Ovary (tissue), 3 donors: Measurements from ENCODE around the gene ULBP1.

Source experiments
- CTCF ChIP-seq, 3 donors: fragments of 450-650 bp in 2 of 3; fragments of 200-600 bp in 1 of 3; IDR thresholded peaks; one replicate each; pipeline versions ENCODE4 v1.5.1 to v1.8.0; 2016 to 2022; ENCODE audit warnings: antibody characterized with exemption in 3 of 3, mild to moderate bottlenecking in 1 of 3
- POLR2A ChIP-seq: fragments of 450-650 bp; IDR thresholded peaks from one replicate; pipeline ENCODE4 v1.6.1; 2017; ENCODE audit warnings: antibody characterized with exemption, mild to moderate bottlenecking, moderate library complexity
- donor health status: DM: no; HTN: no; CAD: no.

DNA sequence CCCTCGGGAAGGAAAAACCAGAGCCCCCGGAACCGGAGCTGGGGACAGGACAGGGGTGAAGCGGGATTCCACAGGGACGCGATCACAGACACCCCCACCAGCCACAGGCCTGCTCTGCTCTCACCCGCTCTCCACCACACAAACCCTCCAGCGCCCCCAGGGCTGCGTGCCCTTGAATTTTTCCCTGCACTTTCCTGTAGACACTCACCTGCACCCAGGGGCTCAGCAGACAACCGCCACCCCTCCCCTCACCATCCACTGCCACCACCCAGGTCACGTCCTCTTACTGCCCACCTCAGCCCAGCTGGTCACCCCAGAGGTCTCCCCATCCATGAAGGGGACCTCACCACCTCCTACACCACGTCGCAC is 21.3 kb upstream of the ULBP1 start:
- no peak for TF ChIP-seq POLR2A
- no peak for TF ChIP-seq CTCF (IDR thresholded peaks at IDR 0.05)
